Left kidney (tissue), 2 donors: ENCODE results near the gene PCDH9. TPM values are rescaled to one million over a fixed set of nuclear protein-coding genes. Genes with fewer than 3 reads are reported as not detected.

Experiments
- DNase-seq: peaks from one replicate; pipeline ENCODE4 v3.0.0-alpha.2; 2013
- polyA plus RNA-seq: library from polyadenylated mRNA; unstranded; fragments of 120-200 nt; gene quantifications from one replicate; pipeline ENCODE4 v1.2.1, GENCODE V29; 2013; ENCODE audit not compliant: insufficient read length

Gene PCDH9
- polyA plus RNA-seq, 1 donor, result 15.3 TPM

GRCh38 chr13:67225252-67226159 lies 4.6 kb downstream of the PCDH9 start:
- no peak for DNase-seq

- DNase-seq, result peak; percentile 82
Observed at GRCh38 chr13:67224148-67224846, 5.8 kb downstream of the PCDH9 start.

- DNase-seq, result no peak
Observed at GRCh38 chr13:67223742-67224141, 6.4 kb downstream of the PCDH9 start.

GRCh38 chr13:67223024-67223423 lies 7.1 kb downstream of the PCDH9 start:
- no peak for DNase-seq

- no peak for DNase-seq
Observed at GRCh38 chr13:67221630-67222226, 8.4 kb downstream of the PCDH9 start.

GRCh38 chr13:67219113-67219512 lies 11.0 kb downstream of the PCDH9 start:
- no peak for DNase-seq

GRCh38 chr13:67217880-67218279 lies 12.3 kb downstream of the PCDH9 start:
- DNase-seq, result no peak

- no peak for DNase-seq
Observed at GRCh38 chr13:67216864-67217263, 13.3 kb downstream of the PCDH9 start.

GRCh38 chr13:67210208-67210607 lies 19.9 kb downstream of the PCDH9 start:
- DNase-seq, result no peak

- no peak for DNase-seq
Observed at GRCh38 chr13:67208552-67208951, 21.6 kb downstream of the PCDH9 start.

- no peak for DNase-seq
Observed at GRCh38 chr13:67204764-67205163, 25.4 kb downstream of the PCDH9 start.

- DNase-seq, result no peak
Observed at GRCh38 chr13:67200605-67201004, 29.5 kb downstream of the PCDH9 start.

GRCh38 chr13:67200183-67200582 lies 30.0 kb downstream of the PCDH9 start:
- DNase-seq, result no peak

GRCh38 chr13:67197704-67198103 lies 32.4 kb downstream of the PCDH9 start:
- no peak for DNase-seq

- DNase-seq, result no peak
Observed at GRCh38 chr13:67193979-67194378, 36.2 kb downstream of the PCDH9 start.

GRCh38 chr13:67192751-67193150 lies 37.4 kb downstream of the PCDH9 start:
- no peak for DNase-seq

GRCh38 chr13:67186995-67187569 lies 43.1 kb downstream of the PCDH9 start:
- DNase-seq, result no peak

- DNase-seq, result no peak
Observed at GRCh38 chr13:67184247-67184646, 45.9 kb downstream of the PCDH9 start.

GRCh38 chr13:67183151-67183550 lies 47.0 kb downstream of the PCDH9 start:
- no peak for DNase-seq

GRCh38 chr13:67175836-67176459 lies 54.2 kb downstream of the PCDH9 start:
- no peak for DNase-seq

GRCh38 chr13:67168384-67168783 lies 61.8 kb downstream of the PCDH9 start:
- DNase-seq, result no peak

- no peak for DNase-seq
Observed at GRCh38 chr13:67167420-67167819, 62.7 kb downstream of the PCDH9 start.
